Measurements from ENCODE around the gene RHOT1.
"Not testable (repeated sequence)": the region's sequence is repeated elsewhere in the genome, so short reads cannot be mapped to it uniquely, and the experiment has no call there.

RHOT1 gene
- 18.2 to 90.0 (median 52.7) reads per million in 17 experiments for total RNA-seq

GRCh38 chr17:32142038-32142856, at the start of gene RHOT1:
Gene RHOT1, plus strand, starts transcription at chr17:32142502. Its CDS starts 191 bp downstream, at chr17:32142693.
- peak; percentile 79 to 94 (median 88) for DNase-seq

GRCh38 chr17:32099686-32100085, 42.6 kb upstream of the RHOT1 start:
- DNase-seq = no peak

- DNase-seq = not testable (repeated sequence)
Measured at GRCh38 chr17:32100323-32100722, 42.0 kb upstream of the RHOT1 start.

GRCh38 chr17:32100971-32101631, 41.2 kb upstream of the RHOT1 start:
- DNase-seq = peak in 3 of 4 experiments; percentile 18 to 32 (median 20)

GRCh38 chr17:32102172-32102571, 40.1 kb upstream of the RHOT1 start:
- DNase-seq = no peak

- DNase-seq = no peak
Measured at GRCh38 chr17:32102646-32103186, 39.6 kb upstream of the RHOT1 start.

GRCh38 chr17:32103476-32104113, 38.7 kb upstream of the RHOT1 start:
- no peak for DNase-seq

- peak; percentile 24 to 61 (median 47) for DNase-seq
Measured at GRCh38 chr17:32104158-32104557, 38.1 kb upstream of the RHOT1 start.

GRCh38 chr17:32106471-32106981, 35.8 kb upstream of the RHOT1 start:
- not testable (repeated sequence) for DNase-seq

GRCh38 chr17:32107194-32107593, 35.1 kb upstream of the RHOT1 start:
- peak in 2 of 4 experiments; percentile 20 to 25 for DNase-seq

GRCh38 chr17:32110596-32110995, 31.7 kb upstream of the RHOT1 start:
- DNase-seq = no peak

- peak; percentile 50 to 63 (median 58) for DNase-seq
Measured at GRCh38 chr17:32111141-32111771, 31.0 kb upstream of the RHOT1 start.

GRCh38 chr17:32112416-32112815, 29.9 kb upstream of the RHOT1 start:
- no peak for DNase-seq

- no peak for DNase-seq
Measured at GRCh38 chr17:32114536-32114935, 27.8 kb upstream of the RHOT1 start.

- not testable (repeated sequence) for DNase-seq
Measured at GRCh38 chr17:32115546-32115945, 26.8 kb upstream of the RHOT1 start.

GRCh38 chr17:32116937-32117336, 25.4 kb upstream of the RHOT1 start:
- DNase-seq = no peak

GRCh38 chr17:32117399-32117798, 24.9 kb upstream of the RHOT1 start:
- no peak for DNase-seq

GRCh38 chr17:32118088-32118487, 24.2 kb upstream of the RHOT1 start:
- not testable (repeated sequence) for DNase-seq

- DNase-seq = no peak
Measured at GRCh38 chr17:32118835-32119234, 23.5 kb upstream of the RHOT1 start.

- no peak for DNase-seq
Measured at GRCh38 chr17:32120141-32120540, 22.2 kb upstream of the RHOT1 start.

- DNase-seq = peak; percentile 19 to 53 (median 48)
Measured at GRCh38 chr17:32120716-32121115, 21.6 kb upstream of the RHOT1 start.

GRCh38 chr17:32123782-32124181, 18.5 kb upstream of the RHOT1 start:
- DNase-seq = no peak
